Neutrophil (primary cell): Measurements from ENCODE around the gene ERC2.

Experiments
- H3K27ac ChIP-seq: fragments of 200-600 bp; sonication (generic); 2 replicates; pipeline ENCODE4 v1.5.1; 2016; ENCODE audit warnings: mild to moderate bottlenecking, moderate library complexity
- H3K27me3 ChIP-seq: fragments of 200-600 bp; sonication (generic); 2 replicates; pipeline ENCODE4 v1.6.0; 2016; ENCODE audit warnings: mild to moderate bottlenecking
- H3K36me3 ChIP-seq: fragments of 200-600 bp; sonication (generic); 2 replicates; pipeline ENCODE4 v1.5.1; 2017
- H3K4me1 ChIP-seq, 2 experiments: fragments of 200-600 bp in 1 of 2; sonication (generic) in 1 of 2; 1 replicate in 1 of 2; 2 replicates in 1 of 2; pipeline versions ENCODE4 v1.5.1 to v1.6.1; 2013 to 2016; ENCODE audit warnings: low read depth in 1 of 2, low read length in 1 of 2, mild to moderate bottlenecking in 1 of 2, moderate library complexity in 1 of 2; ENCODE audit not compliant: control insufficient read depth in 1 of 2, insufficient read depth in 1 of 2
- H3K4me3 ChIP-seq, 2 experiments: fragments of 200-600 bp in 1 of 2; sonication (generic) in 1 of 2; 1 replicate in 1 of 2; 2 replicates in 1 of 2; pipeline ENCODE4 v1.5.1; 2013 to 2016; ENCODE audit warnings: low read depth in 1 of 2, low read length in 1 of 2, mild to moderate bottlenecking in 1 of 2, moderate library complexity in 1 of 2
- H3K9me3 ChIP-seq: fragments of 200-600 bp; sonication (generic); 2 replicates; pipeline ENCODE4 v1.5.1; 2016
- CTCF ChIP-seq: fragments of 200-600 bp; sonication (generic); IDR thresholded peaks from 2 replicates; pipeline ENCODE4 v1.5.1; 2016; ENCODE audit warnings: antibody characterized with exemption

Gene ERC2

GRCh38 chr3:56197259-56197965 is 270.9 kb downstream of the ERC2 start:
- H3K27me3 ChIP-seq = no peaks in the 10 kb centered on the region
- H3K4me1 ChIP-seq = peaks cover 0 to 7% of the 10 kb centered on the region in 2 experiments
- H3K9me3 ChIP-seq = no peaks in the 10 kb centered on the region
- H3K36me3 ChIP-seq = no peaks in the 10 kb centered on the region
- TF ChIP-seq CTCF = no peak
- H3K4me3 ChIP-seq = no peak overlapping the region
- no peak overlapping the region for H3K27ac ChIP-seq

GRCh38 chr3:56196700-56197099 is 271.6 kb downstream of the ERC2 start:
- TF ChIP-seq CTCF = no peak
- Histone ChIP-seq H3K9me3 (no peaks in the 10 kb centered on the region), H3K4me3 (no peak overlapping the region), H3K36me3 (no peaks in the 10 kb centered on the region), H3K27me3 (no peaks in the 10 kb centered on the region), H3K4me1 (peaks cover 0 to 7% of the 10 kb centered on the region in 2 experiments), H3K27ac (no peak overlapping the region)

- Histone ChIP-seq H3K36me3 (no peaks in the 10 kb centered on the region), H3K27ac (no peak overlapping the region), H3K9me3 (no peaks in the 10 kb centered on the region), H3K27me3 (no peaks in the 10 kb centered on the region), H3K4me1 (peaks cover 0 to 7% of the 10 kb centered on the region in 2 experiments), H3K4me3 (no peak overlapping the region)
- no peak for TF ChIP-seq CTCF
These were observed 274.7 kb downstream of the ERC2 start for GRCh38 chr3:56193519-56193918.

GRCh38 chr3:56192001-56192400 is 276.3 kb downstream of the ERC2 start:
- Histone ChIP-seq H3K27ac (no peak overlapping the region), H3K36me3 (no peaks in the 10 kb centered on the region), H3K9me3 (no peaks in the 10 kb centered on the region), H3K4me1 (no peaks in the 10 kb centered on the region), H3K4me3 (no peak overlapping the region), H3K27me3 (no peaks in the 10 kb centered on the region)
- TF ChIP-seq CTCF = no peak

- no peak overlapping the region for H3K4me3 ChIP-seq
- H3K27ac ChIP-seq = no peak overlapping the region
- H3K9me3 ChIP-seq = no peaks in the 10 kb centered on the region
- H3K36me3 ChIP-seq = no peaks in the 10 kb centered on the region
- no peaks in the 10 kb centered on the region for H3K27me3 ChIP-seq
- H3K4me1 ChIP-seq = no peaks in the 10 kb centered on the region
- no peak for TF ChIP-seq CTCF
These were observed 277.4 kb downstream of the ERC2 start for GRCh38 chr3:56190771-56191305.
